Astrocyte (in vitro differentiated cells and primary cell): ENCODE results near the gene USP48. TPM values are rescaled to one million over a fixed set of nuclear protein-coding genes. Genes with fewer than 3 reads are reported as not detected.

ENCODE experiments used
- DNase-seq: peaks from one replicate; pipeline ENCODE4 v3.0.0-alpha.2; 2010; ENCODE audit warnings: low read depth
- FAIRE-seq: peaks from 2 replicates; lab custom pipeline; 2011; peaks lifted over from hg19 to GRCh38; lab: Jason Lieb, UNC
- H2AFZ ChIP-seq: 2 replicates; pipeline ENCODE4 v1.6.0; 2012; ENCODE audit warnings: low read depth, low read length, inconsistent platforms
- H3K27ac ChIP-seq: 2 replicates; pipeline ENCODE4 v1.5.1; 2011; ENCODE audit warnings: low read depth, low read length, inconsistent platforms
- H3K27me3 ChIP-seq: 2 replicates; pipeline ENCODE4 v1.6.0; 2011; ENCODE audit warnings: low read length, inconsistent platforms; ENCODE audit not compliant: insufficient read depth
- H3K36me3 ChIP-seq: 2 replicates; pipeline ENCODE4 v1.5.1; 2011; ENCODE audit warnings: low read length, inconsistent platforms; ENCODE audit not compliant: insufficient read depth
- H3K4me1 ChIP-seq: 2 replicates; pipeline ENCODE4 v1.5.1; 2011; ENCODE audit warnings: low read length, inconsistent platforms; ENCODE audit not compliant: insufficient read depth
- H3K4me2 ChIP-seq: 2 replicates; pipeline ENCODE4 v1.6.0; 2012; ENCODE audit warnings: low read length, inconsistent platforms
- H3K4me3 ChIP-seq: 2 replicates; pipeline ENCODE4 v1.5.1; 2011; ENCODE audit warnings: low read depth, mild to moderate bottlenecking, low read length, inconsistent platforms; ENCODE audit not compliant: insufficient read depth
- H3K79me2 ChIP-seq: 2 replicates; pipeline ENCODE4 v1.6.0; 2012; ENCODE audit warnings: mild to moderate bottlenecking, low read length, inconsistent platforms; ENCODE audit not compliant: insufficient read depth
- H3K9ac ChIP-seq: 2 replicates; pipeline ENCODE4 v1.6.0; 2012; ENCODE audit warnings: mild to moderate bottlenecking, low read length, inconsistent platforms
- H3K9me3 ChIP-seq: 2 replicates; pipeline ENCODE4 v1.5.1; 2012; ENCODE audit warnings: low read depth, mild to moderate bottlenecking, low read length, inconsistent platforms; ENCODE audit not compliant: insufficient read depth
- H4K20me1 ChIP-seq: 2 replicates; pipeline ENCODE4 v1.6.0; 2012; ENCODE audit warnings: low read length, inconsistent platforms; ENCODE audit not compliant: insufficient read depth
- H3K27ac Mint-ChIP-seq: one replicate; pipeline ENCODE4 v1.8.0; 2021; ENCODE audit warnings: mild to moderate bottlenecking, mixed read lengths; ENCODE audit not compliant: unreplicated experiment
- H3K27me3 Mint-ChIP-seq: one replicate; pipeline ENCODE4 v1.8.0; 2021; ENCODE audit warnings: low read depth, mixed read lengths; ENCODE audit not compliant: unreplicated experiment
- H3K36me3 Mint-ChIP-seq: one replicate; pipeline ENCODE4 v1.8.0; 2021; ENCODE audit warnings: low read depth, mixed read lengths; ENCODE audit not compliant: unreplicated experiment
- H3K4me1 Mint-ChIP-seq: one replicate; pipeline ENCODE4 v1.8.0; 2021; ENCODE audit warnings: low read depth, mixed read lengths; ENCODE audit not compliant: unreplicated experiment
- H3K4me3 Mint-ChIP-seq: one replicate; pipeline ENCODE4 v1.8.0; 2021; ENCODE audit warnings: mild to moderate bottlenecking, moderate library complexity, mixed read lengths; ENCODE audit not compliant: unreplicated experiment
- H3K9me3 Mint-ChIP-seq: one replicate; pipeline ENCODE4 v1.8.0; 2021; ENCODE audit warnings: mild to moderate bottlenecking, mixed read lengths; ENCODE audit not compliant: unreplicated experiment
- EZH2 ChIP-seq: IDR thresholded peaks from 2 replicates; pipeline ENCODE4 v1.6.1; 2012; ENCODE audit warnings: mild to moderate bottlenecking, low read length, inconsistent platforms; ENCODE audit not compliant: insufficient read depth
- total RNA-seq: library from RNA; stranded (reverse); gene quantifications from 2 replicates; pipeline ENCODE4 v1.2.1, GENCODE V29; 2021
- TF ChIP-seq, protein P1 (sequence below): IDR thresholded peaks from 2 replicates; pipeline ENCODE4 v1.5.1; 2011; ENCODE audit warnings: low read depth, mild to moderate bottlenecking, inconsistent platforms, low read length, moderate library complexity; ENCODE audit not compliant: insufficient read depth

USP48 gene
- total RNA-seq, 1 donor from 2014 or later, result 85.7 TPM

DNA sequence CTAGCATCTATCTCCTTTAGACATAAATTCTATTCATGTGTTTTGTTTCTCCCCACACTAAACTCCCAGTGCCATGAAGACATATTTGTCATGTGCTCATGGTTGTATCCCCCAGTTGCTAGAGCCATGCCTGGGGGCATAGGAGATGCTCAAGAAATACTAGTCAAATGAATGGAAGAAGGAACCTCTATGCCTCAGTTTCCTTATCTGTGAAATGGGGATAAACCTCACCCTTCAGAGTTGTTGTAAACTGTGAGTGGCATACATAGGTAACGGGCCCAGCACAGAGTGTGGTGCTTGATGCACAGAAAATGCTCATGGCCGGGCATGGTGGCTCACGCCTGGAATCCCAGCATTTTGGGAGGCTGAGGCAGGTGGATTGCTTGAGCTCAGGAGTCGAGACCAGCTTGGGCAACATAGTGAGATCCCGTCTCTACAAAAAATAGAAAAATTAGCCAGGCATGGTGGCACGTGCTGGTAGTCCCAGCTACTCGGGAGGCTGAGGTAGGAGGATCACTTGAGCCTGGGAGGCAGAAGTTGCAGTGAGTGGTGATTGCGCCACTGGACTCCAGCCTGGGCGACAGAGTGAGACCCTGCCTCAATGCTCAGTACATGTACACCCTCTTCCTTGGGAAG lies 37.8 kb upstream of the USP48 start:
- peaks cover 7% of the 10 kb centered on the region for H3K36me3 ChIP-seq
- peaks cover 12% of the 10 kb centered on the region for H4K20me1 ChIP-seq
- no peak for FAIRE-seq
- no peak for DNase-seq
- H3K27me3 ChIP-seq, result no peaks in the 10 kb centered on the region
- no peak overlapping the region for H3K27ac Mint-ChIP-seq
- no peak overlapping the region for H3K4me2 ChIP-seq
- peaks cover 21% of the 10 kb centered on the region for H3K4me1 Mint-ChIP-seq
- H3K4me3 ChIP-seq, result no peak overlapping the region
- no peaks in the 10 kb centered on the region for H3K9me3 Mint-ChIP-seq
- H3K79me2 ChIP-seq, result no peaks in the 10 kb centered on the region
- H3K9ac ChIP-seq, result no peak overlapping the region
- no peaks in the 10 kb centered on the region for H3K27me3 Mint-ChIP-seq
- H3K27ac ChIP-seq, result no peak overlapping the region
- H2AFZ ChIP-seq, result no peak overlapping the region
- H3K9me3 ChIP-seq, result no peaks in the 10 kb centered on the region
- no peak for TF ChIP-seq EZH2
- TF ChIP-seq, protein P1, sequence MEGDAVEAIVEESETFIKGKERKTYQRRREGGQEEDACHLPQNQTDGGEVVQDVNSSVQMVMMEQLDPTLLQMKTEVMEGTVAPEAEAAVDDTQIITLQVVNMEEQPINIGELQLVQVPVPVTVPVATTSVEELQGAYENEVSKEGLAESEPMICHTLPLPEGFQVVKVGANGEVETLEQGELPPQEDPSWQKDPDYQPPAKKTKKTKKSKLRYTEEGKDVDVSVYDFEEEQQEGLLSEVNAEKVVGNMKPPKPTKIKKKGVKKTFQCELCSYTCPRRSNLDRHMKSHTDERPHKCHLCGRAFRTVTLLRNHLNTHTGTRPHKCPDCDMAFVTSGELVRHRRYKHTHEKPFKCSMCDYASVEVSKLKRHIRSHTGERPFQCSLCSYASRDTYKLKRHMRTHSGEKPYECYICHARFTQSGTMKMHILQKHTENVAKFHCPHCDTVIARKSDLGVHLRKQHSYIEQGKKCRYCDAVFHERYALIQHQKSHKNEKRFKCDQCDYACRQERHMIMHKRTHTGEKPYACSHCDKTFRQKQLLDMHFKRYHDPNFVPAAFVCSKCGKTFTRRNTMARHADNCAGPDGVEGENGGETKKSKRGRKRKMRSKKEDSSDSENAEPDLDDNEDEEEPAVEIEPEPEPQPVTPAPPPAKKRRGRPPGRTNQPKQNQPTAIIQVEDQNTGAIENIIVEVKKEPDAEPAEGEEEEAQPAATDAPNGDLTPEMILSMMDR, result no peak
- peaks cover 6% of the 10 kb centered on the region for H3K4me1 ChIP-seq
- H3K36me3 Mint-ChIP-seq, result peaks cover 22% of the 10 kb centered on the region
- peak overlapping the region; percentile 34 for H3K4me3 Mint-ChIP-seq

DNA sequence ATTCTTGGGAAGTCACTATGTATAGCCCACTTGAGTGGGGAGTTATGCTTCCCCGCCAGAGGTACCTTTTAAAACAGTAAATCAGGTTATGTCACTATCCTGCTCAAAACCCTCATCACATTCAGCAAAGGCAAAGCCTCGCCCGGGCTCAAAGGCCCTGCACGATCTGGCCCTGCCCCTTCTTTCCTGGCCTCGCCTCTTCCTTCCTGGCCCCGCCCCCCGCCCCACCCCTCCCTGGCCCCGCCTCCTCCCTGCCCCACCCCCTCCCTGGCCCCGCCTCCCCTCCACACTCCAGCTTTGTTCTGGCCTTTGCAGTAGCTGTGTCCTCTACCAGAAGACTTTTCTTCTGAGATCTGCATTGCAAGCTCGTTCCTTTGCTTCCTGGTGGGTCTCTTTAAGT lies 35.7 kb upstream of the USP48 start:
- H3K27ac ChIP-seq, result no peak overlapping the region
- no peak overlapping the region for H3K4me2 ChIP-seq
- Mint-ChIP-seq H3K4me1 (peaks cover 21% of the 10 kb centered on the region), H3K27ac (no peak overlapping the region), H3K36me3 (peaks cover 21% of the 10 kb centered on the region), H3K9me3 (no peaks in the 10 kb centered on the region), H3K27me3 (peaks cover 4% of the 10 kb centered on the region), H3K4me3 (no peak overlapping the region)
- H3K36me3 ChIP-seq, result no peaks in the 10 kb centered on the region
- no peak for DNase-seq
- H3K27me3 ChIP-seq, result no peaks in the 10 kb centered on the region
- H3K4me3 ChIP-seq, result no peak overlapping the region
- no peaks in the 10 kb centered on the region for H3K79me2 ChIP-seq
- H3K9ac ChIP-seq, result no peak overlapping the region
- H3K4me1 ChIP-seq, result peaks cover 11% of the 10 kb centered on the region
- no peak for FAIRE-seq
- H4K20me1 ChIP-seq, result peaks cover 3% of the 10 kb centered on the region
- no peaks in the 10 kb centered on the region for H3K9me3 ChIP-seq
- no peak for TF ChIP-seq EZH2
- TF ChIP-seq, protein P1, result no peak
- no peak overlapping the region for H2AFZ ChIP-seq

DNA sequence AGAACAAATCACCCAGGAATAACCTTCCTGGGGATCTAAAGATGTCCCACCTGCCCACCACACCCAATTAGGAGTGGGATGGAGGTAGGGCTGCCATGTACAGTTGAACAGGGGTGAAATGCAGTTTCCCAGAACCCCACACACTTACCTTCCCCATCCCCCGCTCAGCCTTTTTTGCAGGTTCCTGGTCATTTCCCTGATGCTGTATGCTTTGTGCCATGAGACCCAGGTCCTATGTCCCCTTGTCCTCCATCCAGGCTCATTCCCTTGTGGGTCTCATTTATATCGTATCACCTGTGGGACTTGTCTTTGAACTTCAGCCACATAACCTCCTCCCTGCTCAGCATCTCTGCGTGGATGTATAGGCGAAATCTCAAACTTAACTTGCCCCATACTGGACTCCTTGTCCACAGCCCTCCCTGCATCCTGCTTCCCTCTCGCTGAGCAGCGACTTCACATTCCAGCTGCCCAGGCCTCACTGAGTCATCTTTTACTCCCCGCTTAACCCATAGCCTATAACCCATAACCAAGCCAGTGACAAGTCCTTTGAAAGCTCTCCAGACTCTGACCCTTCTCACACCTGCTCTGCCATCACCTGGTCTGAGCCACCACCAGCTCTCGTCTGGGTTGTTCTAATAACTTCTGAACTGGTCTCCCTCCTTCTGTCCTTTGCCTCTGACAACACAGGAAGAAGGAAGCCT lies 33.8 kb upstream of the USP48 start:
- Histone ChIP-seq H4K20me1 (peaks cover 3% of the 10 kb centered on the region), H3K4me1 (peaks cover 11% of the 10 kb centered on the region), H3K4me3 (no peak overlapping the region), H3K9ac (no peak overlapping the region), H3K79me2 (no peaks in the 10 kb centered on the region), H3K36me3 (no peaks in the 10 kb centered on the region), H2AFZ (no peak overlapping the region), H3K27ac (no peak overlapping the region), H3K9me3 (no peaks in the 10 kb centered on the region), H3K4me2 (no peak overlapping the region), H3K27me3 (no peaks in the 10 kb centered on the region)
- Mint-ChIP-seq H3K36me3 (peaks cover 15% of the 10 kb centered on the region), H3K4me1 (peaks cover 21% of the 10 kb centered on the region), H3K9me3 (peaks cover 3% of the 10 kb centered on the region), H3K27ac (peak overlapping the region; percentile 75), H3K27me3 (peaks cover 11% of the 10 kb centered on the region), H3K4me3 (no peak overlapping the region)
- FAIRE-seq, result no peak
- DNase-seq, result peak; percentile 63
- TF ChIP-seq EZH2, result no peak
- TF ChIP-seq, protein P1, result no peak
